Calu3 (cell line): ENCODE data around the gene RAB40B. TPM values are rescaled to one million over a fixed set of nuclear protein-coding genes. Genes with fewer than 3 reads are reported as not detected.

Experiments
- BruUV-seq: library from RNA; stranded (reverse); fragments of 400-500 nt; replicated peaks from 2 replicates; lab custom pipeline; 2021; lab: Mats Ljungman, UMichigan
- CTCF ChIA-PET: fragments of 300-600 bp; sonication (Branson Sonifier 250); formaldehyde crosslinking; loops from one replicate; lab custom pipeline; 2022; ENCODE audit warnings: antibody characterized with exemption; lab: Charles Lee
- DNase-seq: peaks from one replicate; pipeline ENCODE4 v3.0.0; 2022
- H3K27ac Mint-ChIP-seq: one replicate; pipeline ENCODE4 v1.8.0; 2022; ENCODE audit warnings: mixed read lengths; ENCODE audit not compliant: unreplicated experiment
- H3K27me3 Mint-ChIP-seq: one replicate; pipeline ENCODE4 v1.8.0; 2022; ENCODE audit warnings: mixed read lengths; ENCODE audit not compliant: unreplicated experiment
- H3K36me3 Mint-ChIP-seq: one replicate; pipeline ENCODE4 v1.8.0; 2022; ENCODE audit warnings: mild to moderate bottlenecking, moderate library complexity, mixed read lengths; ENCODE audit not compliant: insufficient read depth, unreplicated experiment
- H3K4me1 Mint-ChIP-seq: one replicate; pipeline ENCODE4 v1.8.0; 2022; ENCODE audit warnings: mild to moderate bottlenecking, low read depth, mixed read lengths; ENCODE audit not compliant: unreplicated experiment
- H3K4me3 Mint-ChIP-seq: one replicate; pipeline ENCODE4 v1.8.0; 2022; ENCODE audit warnings: mild to moderate bottlenecking, low read depth, moderate library complexity, mixed read lengths; ENCODE audit not compliant: unreplicated experiment
- H3K9me3 Mint-ChIP-seq: one replicate; pipeline ENCODE4 v1.8.0; 2022; ENCODE audit warnings: low read depth, mixed read lengths; ENCODE audit not compliant: unreplicated experiment
- intact Hi-C: fragments of 100-400 bp; cut with micrococcal nuclease; formaldehyde crosslinking; loops from one replicate; pipeline ENCODE4 v1.10.0; 2022; ENCODE audit not compliant: unreplicated experiment
- total RNA-seq: library from RNA; stranded (reverse); gene quantifications from 2 replicates; pipeline ENCODE4 v1.2.3, GENCODE V29; 2022
- TF ChIP-seq, protein P1 (sequence below): fragments of 200-600 bp; IDR thresholded peaks from one replicate; pipeline ENCODE4 v1.8.0; 2022; ENCODE audit warnings: antibody characterized with exemption; ENCODE audit not compliant: unreplicated experiment

The RAB40B gene
- total RNA-seq, 1 experiment from 2014 or later: 21.9 TPM

DNA sequence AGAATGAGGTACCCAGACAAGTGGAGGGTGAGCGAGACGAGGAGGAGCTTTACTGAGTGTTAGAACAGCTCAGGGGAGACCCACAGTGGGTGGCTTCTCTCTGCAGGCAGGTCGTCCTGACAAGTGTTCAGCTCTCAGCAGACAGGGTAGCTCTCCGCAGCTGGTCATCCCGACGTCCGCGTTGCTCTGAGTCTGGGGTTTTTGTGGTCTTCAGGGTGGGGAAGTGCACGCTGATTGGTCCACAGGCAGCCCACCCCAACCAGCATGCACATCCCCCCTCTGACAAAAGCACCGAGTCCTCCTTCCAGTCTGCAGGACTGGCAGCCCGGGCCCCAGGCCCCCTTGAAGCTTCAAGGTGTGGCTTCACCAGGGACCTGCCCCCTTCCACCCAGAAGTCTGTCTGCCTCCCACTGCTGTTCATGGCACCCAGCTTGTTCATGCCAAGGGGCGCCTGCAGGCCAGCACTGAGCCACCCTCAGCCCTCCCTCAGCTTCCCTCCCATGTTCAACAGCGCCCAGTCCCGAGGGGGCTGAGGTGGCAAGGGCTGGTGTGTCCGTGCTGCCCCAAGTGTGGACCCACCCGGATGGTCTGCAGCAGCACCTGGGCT, 30.4 kb downstream of the RAB40B start:
- Mint-ChIP-seq H3K27ac (peak overlapping the region; percentile 54), H3K27me3 (no peaks in the 10 kb centered on the region), H3K9me3 (no peaks in the 10 kb centered on the region), H3K36me3 (peaks cover 14% of the 10 kb centered on the region), H3K4me3 (peak overlapping the region; percentile 53), H3K4me1 (peaks cover 17% of the 10 kb centered on the region)
- TF ChIP-seq, protein P1, sequence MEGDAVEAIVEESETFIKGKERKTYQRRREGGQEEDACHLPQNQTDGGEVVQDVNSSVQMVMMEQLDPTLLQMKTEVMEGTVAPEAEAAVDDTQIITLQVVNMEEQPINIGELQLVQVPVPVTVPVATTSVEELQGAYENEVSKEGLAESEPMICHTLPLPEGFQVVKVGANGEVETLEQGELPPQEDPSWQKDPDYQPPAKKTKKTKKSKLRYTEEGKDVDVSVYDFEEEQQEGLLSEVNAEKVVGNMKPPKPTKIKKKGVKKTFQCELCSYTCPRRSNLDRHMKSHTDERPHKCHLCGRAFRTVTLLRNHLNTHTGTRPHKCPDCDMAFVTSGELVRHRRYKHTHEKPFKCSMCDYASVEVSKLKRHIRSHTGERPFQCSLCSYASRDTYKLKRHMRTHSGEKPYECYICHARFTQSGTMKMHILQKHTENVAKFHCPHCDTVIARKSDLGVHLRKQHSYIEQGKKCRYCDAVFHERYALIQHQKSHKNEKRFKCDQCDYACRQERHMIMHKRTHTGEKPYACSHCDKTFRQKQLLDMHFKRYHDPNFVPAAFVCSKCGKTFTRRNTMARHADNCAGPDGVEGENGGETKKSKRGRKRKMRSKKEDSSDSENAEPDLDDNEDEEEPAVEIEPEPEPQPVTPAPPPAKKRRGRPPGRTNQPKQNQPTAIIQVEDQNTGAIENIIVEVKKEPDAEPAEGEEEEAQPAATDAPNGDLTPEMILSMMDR: no peak
- CTCF ChIA-PET: interaction anchor here (1.4 to 2.4 kb wide), 5 partner anchors 20 to 109 kb away, joined by 3 to 14 read pairs (median 7); partner anchors contain the start of gene FN3KRP
- BruUV-seq: no TSS peak
- DNase-seq: no peak
- intact Hi-C loops: loop anchor here (5.0 kb wide), 1 partner anchor 99 kb away; no protein-coding TSS in a partner anchor

DNA sequence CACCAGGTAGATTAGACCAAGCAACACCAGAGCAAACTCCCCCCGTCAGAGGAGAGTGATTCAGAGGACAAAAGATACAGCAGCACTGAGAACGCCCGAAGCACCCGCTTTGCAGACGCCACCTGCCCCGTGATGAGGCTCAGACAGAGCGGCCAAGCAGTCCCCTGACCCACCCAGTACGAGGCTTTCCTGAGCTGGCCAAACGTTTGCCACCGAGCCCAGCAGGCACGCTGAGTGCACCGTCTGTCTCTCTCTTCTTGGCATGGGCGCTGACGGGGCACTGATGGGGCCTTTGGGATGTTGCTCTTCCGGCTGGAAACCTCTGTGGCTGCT, 30.9 kb downstream of the RAB40B start:
- peaks cover 17% of the 10 kb centered on the region for H3K4me1 Mint-ChIP-seq
- TF ChIP-seq, protein P1: no peak
- H3K36me3 Mint-ChIP-seq: peaks cover 14% of the 10 kb centered on the region
- no peaks in the 10 kb centered on the region for H3K27me3 Mint-ChIP-seq
- no peak overlapping the region for H3K4me3 Mint-ChIP-seq
- H3K9me3 Mint-ChIP-seq: no peaks in the 10 kb centered on the region
- intact Hi-C loops: loop anchor here (5.0 kb wide), 1 partner anchor 100 kb away; no protein-coding TSS in a partner anchor
- CTCF ChIA-PET: interaction anchor here (1.4 to 2.4 kb wide), 4 partner anchors 20 to 110 kb away, joined by 3 to 14 read pairs (median 8); partner anchors contain the start of gene FN3KRP
- H3K27ac Mint-ChIP-seq: no peak overlapping the region
- no TSS peak for BruUV-seq
- no peak for DNase-seq

DNA sequence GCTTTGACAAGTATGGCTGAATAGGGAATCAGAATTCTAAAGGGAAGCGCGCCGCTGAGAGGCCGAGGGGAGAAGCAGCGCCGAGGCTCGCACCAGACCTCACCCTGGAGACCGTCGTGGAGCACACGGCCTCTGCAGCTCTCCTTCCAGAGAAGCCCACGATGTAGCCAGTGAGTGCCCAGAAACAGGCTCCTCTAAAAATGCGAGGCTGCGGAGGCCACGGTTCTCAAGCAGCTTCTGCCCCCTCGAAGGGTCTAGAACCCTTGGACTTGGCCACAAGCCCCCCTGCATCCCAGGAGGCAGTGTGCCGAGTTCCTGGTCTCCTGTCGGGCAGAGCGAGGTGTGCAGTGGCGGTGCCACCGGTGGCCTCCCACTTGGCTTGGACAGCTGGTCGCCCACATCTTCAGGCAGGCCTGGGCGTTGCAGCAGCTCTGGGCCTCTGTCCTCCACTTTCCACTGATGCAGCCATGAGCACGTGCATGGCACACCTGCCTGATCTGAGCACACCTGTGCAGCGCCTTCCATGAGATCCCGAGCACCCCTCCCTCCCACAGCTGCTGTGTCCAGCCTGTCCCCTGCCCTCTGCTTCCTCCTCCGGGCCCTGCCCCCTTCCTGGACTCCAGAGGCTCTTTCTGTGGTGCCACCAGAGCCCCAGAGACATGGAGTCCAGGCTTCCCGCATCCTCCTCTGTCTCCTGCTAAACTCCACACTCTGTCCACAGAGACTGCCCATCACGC, 31.4 kb downstream of the RAB40B start:
- no peak for DNase-seq
- CTCF ChIA-PET: interaction anchor here (1.7 to 2.4 kb wide), 2 partner anchors 49 to 98 kb away, joined by 7 to 9 read pairs; partner anchors contain the start of gene FN3KRP
- intact Hi-C loops: loop anchor here (5.0 kb wide), 1 partner anchor 100 kb away; no protein-coding TSS in a partner anchor
- H3K36me3 Mint-ChIP-seq: peaks cover 14% of the 10 kb centered on the region
- peaks cover 17% of the 10 kb centered on the region for H3K4me1 Mint-ChIP-seq
- TF ChIP-seq, protein P1: no peak
- no peak overlapping the region for H3K4me3 Mint-ChIP-seq
- no peaks in the 10 kb centered on the region for H3K9me3 Mint-ChIP-seq
- H3K27ac Mint-ChIP-seq: no peak overlapping the region
- BruUV-seq: no TSS peak
- H3K27me3 Mint-ChIP-seq: no peaks in the 10 kb centered on the region

- Mint-ChIP-seq H3K4me3 (no peak overlapping the region), H3K9me3 (no peaks in the 10 kb centered on the region), H3K36me3 (peaks cover 19% of the 10 kb centered on the region), H3K27ac (no peak overlapping the region), H3K4me1 (peaks cover 10% of the 10 kb centered on the region), H3K27me3 (no peaks in the 10 kb centered on the region)
- TF ChIP-seq, protein P1: no peak
- DNase-seq: no peak
- CTCF ChIA-PET: no interaction called here
- intact Hi-C loops: loop anchor here (5.0 kb wide), 1 partner anchor 101 kb away; no protein-coding TSS in a partner anchor
- BruUV-seq: no TSS peak
Observed at GRCh38 chr17:82665891-82666290, 32.6 kb downstream of the RAB40B start.
